Measurements from ENCODE around the gene GFRA1. TPM values are rescaled to one million over a fixed set of nuclear protein-coding genes. Genes with fewer than 3 reads are reported as not detected.

The GFRA1 gene
- total RNA-seq, result 5.7 and 18.5 TPM in 2 replicates

- DNase-seq (ENCODE audit: low read depth in 2 of 2), result peak in 1 of 2 donors; percentile 24
These were observed at the start of gene GFRA1 for GRCh38 chr10:116272440-116273283. Gene GFRA1, minus strand, starts transcription at chr10:116273206. Its CDS starts 1,177 bp downstream, at chr10:116272029.

GRCh38 chr10:116316503-116316902 lies 43.5 kb upstream of the GFRA1 start:
- no peak for DNase-seq (ENCODE audit: low read depth in 2 of 2)

- DNase-seq (ENCODE audit: low read depth in 2 of 2), result no peak
These were observed 39.5 kb upstream of the GFRA1 start for GRCh38 chr10:116312548-116312947.

- no peak for DNase-seq (ENCODE audit: low read depth in 2 of 2)
These were observed 38.9 kb upstream of the GFRA1 start for GRCh38 chr10:116311706-116312490.

GRCh38 chr10:116311016-116311415 lies 38.0 kb upstream of the GFRA1 start:
- no peak for DNase-seq (ENCODE audit: low read depth in 2 of 2)

- DNase-seq (ENCODE audit: low read depth in 2 of 2), result no peak
These were observed 34.4 kb upstream of the GFRA1 start for GRCh38 chr10:116307455-116307854.

- no peak for DNase-seq (ENCODE audit: low read depth in 2 of 2)
These were observed 33.8 kb upstream of the GFRA1 start for GRCh38 chr10:116306847-116307246.

GRCh38 chr10:116304923-116305322 lies 31.9 kb upstream of the GFRA1 start:
- DNase-seq (ENCODE audit: low read depth in 2 of 2), result no peak

- DNase-seq (ENCODE audit: low read depth in 2 of 2), result no peak
These were observed 27.5 kb upstream of the GFRA1 start for GRCh38 chr10:116300542-116300941.

- no peak for DNase-seq (ENCODE audit: low read depth in 2 of 2)
These were observed 25.6 kb upstream of the GFRA1 start for GRCh38 chr10:116298586-116298985.

- DNase-seq (ENCODE audit: low read depth in 2 of 2), result no peak
These were observed 23.3 kb upstream of the GFRA1 start for GRCh38 chr10:116296291-116296721.

- DNase-seq (ENCODE audit: low read depth in 2 of 2), result no peak
These were observed 19.5 kb upstream of the GFRA1 start for GRCh38 chr10:116292493-116292892.

- DNase-seq (ENCODE audit: low read depth in 2 of 2), result no peak
These were observed 16.6 kb upstream of the GFRA1 start for GRCh38 chr10:116289652-116290051.

- DNase-seq (ENCODE audit: low read depth in 2 of 2), result peak; percentile 51 to 81
These were observed 15.0 kb upstream of the GFRA1 start for GRCh38 chr10:116287906-116288501.

GRCh38 chr10:116286626-116287200 lies 13.7 kb upstream of the GFRA1 start:
- no peak for DNase-seq (ENCODE audit: low read depth in 2 of 2)

GRCh38 chr10:116281775-116282174 lies 8.8 kb upstream of the GFRA1 start:
- DNase-seq (ENCODE audit: low read depth in 2 of 2), result no peak

GRCh38 chr10:116278846-116279245 lies 5.8 kb upstream of the GFRA1 start:
- no peak for DNase-seq (ENCODE audit: low read depth in 2 of 2)

GRCh38 chr10:116276981-116277380 lies 4.0 kb upstream of the GFRA1 start:
- no peak for DNase-seq (ENCODE audit: low read depth in 2 of 2)

GRCh38 chr10:116274064-116274904 lies 1.3 kb upstream of the GFRA1 start:
- DNase-seq (ENCODE audit: low read depth in 2 of 2), result peak in 1 of 2 donors; percentile 15

- DNase-seq (ENCODE audit: low read depth in 2 of 2), result peak in 1 of 2 donors; percentile 27
These were observed 1.2 kb downstream of the GFRA1 start for GRCh38 chr10:116271593-116272439.

Data from lung microvascular endothelial cell (primary cell).